NOMO-1 treated with DMSO at 0.1 percent for 48 hours (cell line): ENCODE data around the gene AQP2.

Experiments used
- DNase-seq: peaks from one replicate; lab custom pipeline; 2025; ENCODE audit not compliant: unreplicated experiment; lab: John Stamatoyannopoulos, UW

AQP2 gene, protein sequence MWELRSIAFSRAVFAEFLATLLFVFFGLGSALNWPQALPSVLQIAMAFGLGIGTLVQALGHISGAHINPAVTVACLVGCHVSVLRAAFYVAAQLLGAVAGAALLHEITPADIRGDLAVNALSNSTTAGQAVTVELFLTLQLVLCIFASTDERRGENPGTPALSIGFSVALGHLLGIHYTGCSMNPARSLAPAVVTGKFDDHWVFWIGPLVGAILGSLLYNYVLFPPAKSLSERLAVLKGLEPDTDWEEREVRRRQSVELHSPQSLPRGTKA

GRCh38 chr12:49950273-49951251, at the start of gene AQP2:
Gene AQP2, plus strand, starts transcription at chr12:49950737. Its CDS starts 94 bp downstream, at chr12:49950831.
- DNase-seq = no peak

- DNase-seq = no peak
Measured at GRCh38 chr12:49901026-49901425, 49.5 kb upstream of the AQP2 start.

DNA sequence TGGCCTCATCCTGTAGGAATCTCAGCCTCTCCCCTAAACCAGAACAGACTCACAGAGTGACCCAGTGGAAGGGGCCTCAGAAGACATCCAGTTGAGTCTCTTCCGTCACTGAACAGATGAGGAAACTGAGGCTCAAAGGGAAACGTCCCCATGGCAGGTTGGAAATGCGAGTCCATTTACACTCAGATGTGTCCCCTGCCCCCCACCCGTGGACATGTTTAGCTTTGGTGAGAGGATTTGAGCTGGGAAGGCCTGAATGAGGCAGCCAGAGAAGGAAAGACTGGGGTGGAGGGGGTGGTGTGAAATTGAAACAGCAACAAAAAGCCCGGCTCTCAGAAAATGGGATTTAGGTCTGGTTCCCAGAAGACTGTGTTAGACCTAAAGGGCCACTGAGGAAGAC, 48.6 kb upstream of the AQP2 start:
- no peak for DNase-seq

DNA sequence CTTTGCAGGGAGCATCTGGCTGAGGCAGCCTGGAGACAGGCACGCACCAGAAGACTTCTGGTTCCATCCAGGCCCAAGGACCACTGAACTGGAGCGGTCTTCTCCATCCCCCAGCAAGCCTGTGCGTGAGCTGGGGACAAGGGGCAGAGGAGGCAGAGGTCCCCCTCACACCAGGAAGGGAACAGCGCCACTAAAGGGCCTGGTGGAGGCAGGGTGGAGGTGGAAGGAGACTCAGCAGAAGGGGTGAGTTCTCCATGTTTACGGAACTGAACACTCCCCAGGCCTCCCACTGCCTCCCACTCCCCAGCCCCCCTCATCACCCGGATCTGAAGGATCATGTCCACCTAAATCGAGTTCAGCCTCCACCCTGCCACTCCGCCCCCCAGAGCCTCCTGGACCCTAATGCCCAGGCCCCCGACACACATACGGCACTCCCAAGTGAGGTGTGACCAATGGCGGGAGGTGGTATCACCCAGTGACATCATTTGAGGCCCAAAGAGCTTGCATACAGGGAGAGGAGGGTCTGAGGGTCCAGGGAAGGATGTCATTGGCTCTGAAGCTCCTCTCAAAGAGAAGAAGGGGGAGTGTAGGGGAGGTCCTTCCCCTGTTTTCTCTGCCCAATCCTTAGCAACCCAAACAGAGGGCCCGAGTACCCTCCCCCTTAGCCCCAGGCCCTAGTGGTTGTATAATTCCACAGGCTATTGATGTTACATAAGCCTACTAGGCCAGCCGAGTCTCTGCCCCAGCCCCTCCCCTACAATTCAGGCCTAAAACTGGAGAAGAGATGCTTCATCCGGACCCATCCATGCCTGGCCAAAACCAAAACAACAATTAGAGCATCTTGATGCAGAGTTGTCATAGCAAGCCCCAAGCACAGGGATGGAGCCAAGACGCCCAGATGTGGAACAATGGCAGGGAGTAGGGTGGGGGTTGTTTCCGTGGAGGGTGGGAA, 47.9 kb upstream of the AQP2 start:
- no peak for DNase-seq

GRCh38 chr12:49903351-49903699, 47.2 kb upstream of the AQP2 start:
- no peak for DNase-seq

DNA sequence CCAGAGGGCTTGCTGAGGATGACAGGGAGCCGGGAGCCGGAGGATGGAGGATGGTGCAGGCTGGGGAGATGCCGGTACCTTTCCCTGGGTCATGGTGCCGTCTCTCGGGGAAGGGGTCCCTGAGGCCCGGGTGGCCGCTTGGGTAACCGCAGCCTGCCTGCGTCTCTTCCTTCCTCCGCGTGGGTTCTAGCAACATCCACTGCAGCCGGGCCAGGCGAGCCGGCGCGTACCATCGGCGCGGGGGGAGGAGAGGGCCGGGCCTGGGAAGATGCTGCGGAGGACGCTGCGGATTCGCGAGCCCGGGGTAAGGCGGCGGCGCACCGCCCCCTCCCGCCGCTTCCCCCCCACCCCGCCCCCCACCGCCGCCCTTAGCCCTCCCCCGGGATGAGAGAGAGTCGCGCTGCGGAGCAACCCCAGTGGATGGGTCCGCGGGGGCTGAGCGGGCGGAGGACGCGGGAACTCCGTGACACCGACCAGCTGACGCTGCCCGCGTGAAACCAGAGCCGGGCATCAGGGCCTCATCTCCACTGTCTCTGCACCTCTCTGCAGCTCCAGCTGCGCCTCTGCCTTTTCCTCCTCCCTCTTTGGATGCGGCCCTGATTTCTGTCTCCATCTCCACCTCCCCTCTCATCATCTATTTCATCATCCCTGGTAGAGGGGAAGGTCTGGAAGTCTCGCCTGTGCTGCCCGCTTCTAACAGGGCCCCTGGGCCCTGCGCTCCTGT, 46.7 kb upstream of the AQP2 start, which contains the start of gene FAIM2:
Gene FAIM2 (minus strand): TSS at position 201 of the 724 bp plus-strand sequence. CDS start 108 bp downstream, at position 93.
- DNase-seq = no peak

DNA sequence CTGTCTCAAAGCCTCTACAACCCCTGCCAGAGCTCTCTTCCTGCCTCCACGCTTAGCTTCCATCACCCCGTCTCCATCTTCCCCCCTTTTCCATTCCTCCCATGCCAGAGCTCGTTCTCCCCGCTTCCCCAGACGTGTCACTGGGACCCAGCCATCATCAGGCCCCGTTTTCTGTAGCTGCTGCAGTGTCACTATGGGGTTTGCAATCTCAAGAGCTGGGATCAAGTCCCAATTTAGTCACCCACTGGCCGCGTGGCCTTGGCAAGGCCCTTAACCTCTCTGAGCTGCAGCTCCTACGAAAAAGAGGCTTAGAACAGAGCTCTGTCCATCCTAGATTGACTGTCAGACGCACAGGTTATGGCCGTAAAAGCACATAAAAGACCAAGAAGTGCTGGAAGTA, 45.9 kb upstream of the AQP2 start:
- DNase-seq = no peak

- DNase-seq = no peak
Measured at GRCh38 chr12:49905718-49906314, 44.7 kb upstream of the AQP2 start.

GRCh38 chr12:49907352-49907751, 43.2 kb upstream of the AQP2 start:
- no peak for DNase-seq

GRCh38 chr12:49909356-49909755, 41.2 kb upstream of the AQP2 start:
- DNase-seq = no peak

- no peak for DNase-seq
Measured at GRCh38 chr12:49909826-49910225, 40.7 kb upstream of the AQP2 start.

- DNase-seq = no peak
Measured at GRCh38 chr12:49910331-49911212, 40.0 kb upstream of the AQP2 start.

GRCh38 chr12:49911213-49911605, 39.3 kb upstream of the AQP2 start:
- no peak for DNase-seq

DNA sequence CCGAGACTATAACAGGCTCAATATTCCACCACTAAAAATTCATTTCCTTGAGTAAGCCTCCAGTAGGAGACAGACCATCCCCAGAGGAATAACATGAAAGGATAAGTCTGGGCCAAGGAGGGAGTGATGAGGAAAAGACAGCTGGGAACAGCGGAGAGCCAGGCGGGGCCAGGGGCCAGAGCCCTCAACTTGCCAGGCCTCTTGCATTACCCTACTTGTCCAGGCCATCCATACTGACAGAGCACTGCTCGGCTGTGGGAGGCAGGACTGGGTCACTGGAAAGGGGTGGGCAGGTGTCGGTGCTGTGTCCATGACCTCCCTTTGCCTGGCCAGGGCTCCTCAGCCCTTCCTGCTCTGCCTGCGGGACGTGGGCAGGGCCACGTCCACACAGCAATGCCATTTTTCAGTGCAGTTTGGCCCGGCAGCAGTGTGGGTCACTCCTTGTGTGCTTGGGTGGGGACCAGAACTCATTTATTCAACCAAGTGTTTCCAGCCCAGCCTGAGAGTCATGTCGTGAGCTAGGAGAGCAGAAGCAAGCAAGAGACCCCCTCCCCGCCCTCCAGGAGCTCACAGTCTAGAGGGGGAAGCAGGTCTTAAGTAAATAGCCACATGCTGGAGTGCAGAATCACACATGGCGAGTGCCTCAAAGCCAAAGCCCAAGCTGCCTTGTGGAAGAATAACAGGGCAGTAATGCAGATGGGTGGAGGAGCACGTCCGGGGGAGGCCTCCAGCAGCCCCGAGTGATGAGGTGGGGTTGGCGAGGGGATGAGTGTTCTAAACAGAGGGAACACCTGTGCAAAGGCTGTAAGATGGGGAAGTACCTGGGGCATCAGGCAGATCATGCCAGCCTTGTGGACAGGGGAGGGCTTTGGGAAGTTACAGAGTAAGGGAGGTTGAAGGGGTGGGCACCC, 37.9 kb upstream of the AQP2 start:
- no peak for DNase-seq

GRCh38 chr12:49916129-49916919, 34.2 kb upstream of the AQP2 start:
- DNase-seq = no peak

- DNase-seq = no peak
Measured at GRCh38 chr12:49917166-49917787, 33.3 kb upstream of the AQP2 start.

DNA sequence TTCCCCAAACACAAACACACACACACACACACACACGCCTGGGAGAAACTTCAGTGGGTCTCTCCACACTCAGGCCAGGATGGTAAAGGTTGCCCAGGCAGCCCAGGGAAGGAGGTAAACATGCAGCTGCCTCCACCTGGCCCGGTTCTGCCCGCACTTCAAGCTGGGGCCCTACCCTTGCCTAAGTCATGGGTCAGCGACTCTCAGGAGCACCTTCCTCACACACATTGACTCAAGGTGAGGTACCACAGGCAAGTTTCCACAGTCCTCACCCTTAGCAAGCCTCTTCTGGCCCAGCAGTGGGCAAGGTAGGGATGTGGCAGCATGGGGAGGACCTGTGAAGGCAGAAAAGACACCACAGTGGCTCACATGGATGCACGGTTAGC, 32.8 kb upstream of the AQP2 start:
- no peak for DNase-seq
